Psoas muscle (tissue), 8 donors: ENCODE results near the gene C1orf50. TPM values are rescaled to one million over a fixed set of nuclear protein-coding genes. Genes with fewer than 3 reads are reported as not detected.

Experiments
- ATAC-seq, 4 donors: fragments of 200-7000 bp; cut with Tn5 transposase; one replicate each; pipeline ENCODE4 v1.9.1; 2020; ENCODE audit warnings: moderate library complexity in 3 of 4, mild to moderate bottlenecking in 2 of 4
- DNase-seq, 2 donors: peaks; one replicate each; pipeline ENCODE4 v3.0.0-alpha.2; 2020
- H3K27ac ChIP-seq: fragments of 200-600 bp; one replicate; pipeline ENCODE4 v1.8.0; 2022
- H3K27me3 ChIP-seq, 3 donors: fragments of 200-600 bp in 1 of 3; one replicate each; pipeline versions ENCODE4 v1.6.1 to v1.8.0; 2013 to 2022; ENCODE audit warnings: low read length in 2 of 3, mild to moderate bottlenecking in 2 of 3, moderate library complexity in 1 of 3; ENCODE audit not compliant: insufficient read depth in 3 of 3
- H3K36me3 ChIP-seq, 2 donors: fragments of 200-600 bp in 1 of 2; one replicate each; pipeline versions ENCODE4 v1.6.1 to v1.8.0; 2013 to 2022; ENCODE audit warnings: low read depth in 1 of 2, mild to moderate bottlenecking in 1 of 2, moderate library complexity in 1 of 2; ENCODE audit not compliant: insufficient read depth in 1 of 2
- H3K4me1 ChIP-seq: fragments of 200-600 bp; one replicate; pipeline ENCODE4 v1.8.0; 2022
- H3K4me3 ChIP-seq: fragments of 200-600 bp; one replicate; pipeline ENCODE4 v1.8.0; 2022; ENCODE audit warnings: mild to moderate bottlenecking
- H3K9me3 ChIP-seq: fragments of 200-600 bp; one replicate; pipeline ENCODE4 v1.8.0; 2022
- CTCF ChIP-seq: fragments of 200-600 bp; IDR thresholded peaks from one replicate; pipeline ENCODE4 v1.8.0; 2022; ENCODE audit warnings: antibody characterized with exemption
- whole genome bisulfite sequencing, 3 donors: extraction: QIAGEN DNeasy Blood & Tissue Kit; methylation state at CpG; one replicate each; pipeline versions ENCODE4 v1.1.6 to v1.1.7; 2013; 5-methylcytosine and 5-hydroxymethylcytosine counted together
- intact Hi-C, 2 donors: fragments of 100-400 bp; cut with DNase I; formaldehyde crosslinking; loops; one replicate each; pipeline versions ENCODE4 v1.11.0 to v1.14.2; 2022
- polyA plus RNA-seq, 3 donors: library from polyadenylated mRNA; stranded (reverse); fragments of 200-250 nt; gene quantifications; one replicate each; pipeline ENCODE4 v1.2.3, GENCODE V29; 2013
- total RNA-seq, 4 donors: library from RNA; stranded (reverse); fragmentation: NEBNext Ultra II Directional in 2 of 4; extraction: Animal tissue kit (Norgen Biotek cat#: 25700) in 2 of 4; gene quantifications; one replicate each; pipeline versions ENCODE4 v1.2.1 to v1.2.4, GENCODE V29; 2021 to 2023
- donor health status: healthy with polysubstance abuse.
- donor health status: DM: no; HTN: no; CAD: no; lungs with moderate emphysema.
- donor health status: Bipolar disorder and iron deficiency.
- donor health status: healthy.
- donor health status: DM: yes; HTN: yes; CAD: no.
- donor health status: DM: no; HTN: no; CAD: no.
- donor health status: DM: no; HTN: no; CAD: no.
- donor health status: DM: yes; HTN: yes; CAD: no.

Gene C1orf50
- total and polyA plus RNA-seq, 7 donors, result 2.5 to 10.2 (median 7.5) TPM

- Histone ChIP-seq H3K36me3 (peaks cover 8 to 75% of the 10 kb centered on the region in 2 donors), H3K27me3 (peaks cover 0 to 2% (median 0%) of the 10 kb centered on the region in 3 donors), H3K27ac (no peak overlapping the region), H3K4me3 (no peak overlapping the region), H3K4me1 (no peaks in the 10 kb centered on the region), H3K9me3 (no peaks in the 10 kb centered on the region)
- 92 to 100% (median 98%) methylated on average over 1 of the region's 1 CpG for WGBS, 3 donors
- DNase-seq (no peak), ATAC-seq (no peak)
- no peak for TF ChIP-seq CTCF
- intact Hi-C loops, result no loop called here
These were observed 13.1 kb downstream of the C1orf50 start for GRCh38 chr1:42780176-42780575.

GRCh38 chr1:42783092-42783491 lies 16.0 kb downstream of the C1orf50 start:
- no peak for TF ChIP-seq CTCF
- 96 to 100% (median 98%) methylated on average over 2 of the region's 2 CpGs for WGBS, 3 donors
- intact Hi-C loops, result no loop called here
- ATAC-seq (no peak), DNase-seq (no peak)
- no peaks in the 10 kb centered on the region for H3K4me1 ChIP-seq
- H3K36me3 ChIP-seq, result peaks cover 2 to 47% of the 10 kb centered on the region in 2 donors
- no peak overlapping the region for H3K27ac ChIP-seq
- H3K9me3 ChIP-seq, result no peaks in the 10 kb centered on the region
- H3K4me3 ChIP-seq, result no peak overlapping the region
- peaks cover 0 to 11% (median 2%) of the 10 kb centered on the region in 3 donors for H3K27me3 ChIP-seq

GRCh38 chr1:42784547-42784945 lies 17.5 kb downstream of the C1orf50 start:
- Histone ChIP-seq H3K36me3 (peaks cover 2 to 34% of the 10 kb centered on the region in 2 donors), H3K9me3 (no peaks in the 10 kb centered on the region), H3K4me3 (peak overlapping the region; percentile 61), H3K27me3 (peaks cover 0 to 11% (median 2%) of the 10 kb centered on the region in 3 donors), H3K27ac (no peak overlapping the region), H3K4me1 (no peaks in the 10 kb centered on the region)
- DNase-seq (no peak), ATAC-seq (peak in 2 of 4 donors; percentile 22 to 31)
- intact Hi-C loops, result no loop called here
- TF ChIP-seq CTCF, result no peak
- 87 to 88% (median 88%) methylated on average over 18 of the region's 18 CpGs for WGBS, 3 donors

- Histone ChIP-seq H3K36me3 (peaks cover 2 to 28% of the 10 kb centered on the region in 2 donors), H3K9me3 (no peaks in the 10 kb centered on the region), H3K4me1 (no peaks in the 10 kb centered on the region), H3K27me3 (peaks cover 0 to 11% (median 2%) of the 10 kb centered on the region in 3 donors), H3K27ac (no peak within 1 kb of the TSS), H3K4me3 (peak within 1 kb of the TSS; percentile 61)
- ATAC-seq (peak; percentile 24 to 56 (median 46)), DNase-seq (peak in 1 of 2 donors; percentile 23)
- no peak for TF ChIP-seq CTCF
- intact Hi-C loops, result no loop called here
- 6 to 11% (median 7%) methylated on average over 53 to 54 of the region's 54 CpGs for WGBS, 3 donors
These were observed 18.1 kb downstream of the C1orf50 start, which contains the start of gene TMEM269 for GRCh38 chr1:42784946-42785693. TSS of gene TMEM269 (plus strand) at chr1:42784991. CDS start at chr1:42789894, 4,903 bp downstream.
